Astrocyte of the hippocampus (primary cell): Measurements from ENCODE around the gene BBS10.
"Not testable (repeated sequence)": the region's sequence is repeated elsewhere in the genome, so short reads cannot be mapped to it uniquely, and the experiment has no call there.

ENCODE experiments used
- DNase-seq: peaks from one replicate; pipeline ENCODE4 v3.0.0; 2011; ENCODE audit warnings: low read depth, low spot score

The BBS10 gene

GRCh38 chr12:76329606-76330005 lies 18.6 kb downstream of the BBS10 start:
- no peak for DNase-seq

- DNase-seq, result peak; percentile 77
Measured at GRCh38 chr12:76329159-76329558, 19.1 kb downstream of the BBS10 start.

GRCh38 chr12:76319595-76320319 lies 28.5 kb downstream of the BBS10 start:
- not testable (repeated sequence) for DNase-seq

- DNase-seq, result no peak
Measured at GRCh38 chr12:76318773-76319594, 29.2 kb downstream of the BBS10 start.

GRCh38 chr12:76317976-76318375 lies 30.2 kb downstream of the BBS10 start:
- DNase-seq, result no peak

- no peak for DNase-seq
Measured at GRCh38 chr12:76316468-76316867, 31.7 kb downstream of the BBS10 start.

- DNase-seq, result peak; percentile 9
Measured at GRCh38 chr12:76313299-76313698, 34.9 kb downstream of the BBS10 start.

GRCh38 chr12:76312315-76312714 lies 35.9 kb downstream of the BBS10 start:
- peak; percentile 77 for DNase-seq

GRCh38 chr12:76311796-76312195 lies 36.4 kb downstream of the BBS10 start:
- DNase-seq, result peak; percentile 7

GRCh38 chr12:76310110-76310509 lies 38.1 kb downstream of the BBS10 start:
- DNase-seq, result peak; percentile 46

GRCh38 chr12:76308866-76309265 lies 39.3 kb downstream of the BBS10 start:
- no peak for DNase-seq

- no peak for DNase-seq
Measured at GRCh38 chr12:76307083-76307482, 41.1 kb downstream of the BBS10 start.

GRCh38 chr12:76303989-76304460 lies 44.2 kb downstream of the BBS10 start:
- DNase-seq, result no peak

GRCh38 chr12:76303365-76303764 lies 44.9 kb downstream of the BBS10 start:
- DNase-seq, result no peak

- DNase-seq, result no peak
Measured at GRCh38 chr12:76300297-76300665, 47.9 kb downstream of the BBS10 start.

GRCh38 chr12:76299536-76300296 lies 48.5 kb downstream of the BBS10 start:
- DNase-seq, result peak; percentile 35
